OCI-LY1 (cell line): Measurements from ENCODE around the gene IPP.

Experiments
- CTCF ChIP-seq: fragments of 200-600 bp; sonication (generic), shearing (Covaris generic); IDR thresholded peaks from 2 replicates; pipeline ENCODE4 v1.5.1; 2017; ENCODE audit warnings: mild to moderate bottlenecking, antibody characterized with exemption, low read length, moderate library complexity, mixed read lengths
- EZH2 ChIP-seq: fragments of 200-600 bp; sonication (generic), shearing (Covaris generic); IDR thresholded peaks from 2 replicates; pipeline ENCODE4 v1.8.0; 2017; ENCODE audit warnings: borderline replicate concordance, mixed run types, mild to moderate bottlenecking, antibody characterized with exemption, low read length, moderate library complexity, mixed read lengths

- TF ChIP-seq CTCF (no peak), EZH2 (no peak)
Observed at GRCh38 chr1:45666836-45667235, 83.6 kb downstream of the IPP start.
